Measurements from ENCODE around the gene NWD2.

GRCh38 chr4:37243722-37244582 is 591 bp upstream of the NWD2 start:
- TF ChIP-seq POLR2A (IDR thresholded peaks at IDR 0.05) (no peak), CTCF (IDR thresholded peaks at IDR 0.05) (peak in 2 of 3 experiments; percentile 28 to 48)

Data from testis (tissue), 2 donors.